Myocyte (in vitro differentiated cells): Measurements from ENCODE around the gene UBA1. TPM values are rescaled to one million over a fixed set of nuclear protein-coding genes. Genes with fewer than 3 reads are reported as not detected.

Experiments used
- DNase-seq: peaks from one replicate; pipeline ENCODE4 v3.0.0-alpha.2; 2012; ENCODE audit warnings: low read depth
- polyA plus RNA-seq: library from polyadenylated mRNA; unstranded; fragments of >200 nt; gene quantifications from one replicate; pipeline ENCODE4 v1.2.1, GENCODE V29; 2012; ENCODE audit warnings: missing spikeins
- total RNA-seq: library from RNA; depleted of rRNA; stranded (reverse); fragments of >200 nt; gene quantifications from 2 replicates; pipeline ENCODE4 v1.2.3, GENCODE V29; 2014

UBA1 gene
- total RNA-seq = 195 and 200 TPM in 2 replicates
- polyA plus RNA-seq = 236 TPM

- DNase-seq = peak; percentile 94
Observed at GRCh38 chrX:47193475-47194193, at the start of gene UBA1. UBA1 (plus strand) TSS chrX:47193829; CDS start chrX:47198803, 4,974 bp downstream.

GRCh38 chrX:47143894-47144625 is 49.6 kb upstream of the UBA1 start:
- DNase-seq = peak; percentile 50

GRCh38 chrX:47144626-47145394 is 48.8 kb upstream of the UBA1 start, which contains the start of the genes NDUFB11 and RBM10:
NDUFB11 (minus strand) TSS chrX:47144702; CDS start chrX:47144679, 23 bp downstream.
RBM10 (plus strand) TSS chrX:47145221; CDS start chrX:47147482, 2,261 bp downstream.
- DNase-seq = peak; percentile 93

- no peak for DNase-seq
Observed at GRCh38 chrX:47145395-47146120, 48.1 kb upstream of the UBA1 start.

GRCh38 chrX:47146121-47146935 is 47.3 kb upstream of the UBA1 start:
- peak; percentile 14 for DNase-seq

- no peak for DNase-seq
Observed at GRCh38 chrX:47146936-47147859, 46.4 kb upstream of the UBA1 start.

- no peak for DNase-seq
Observed at GRCh38 chrX:47148946-47149345, 44.7 kb upstream of the UBA1 start.

- no peak for DNase-seq
Observed at GRCh38 chrX:47151435-47151834, 42.2 kb upstream of the UBA1 start.

GRCh38 chrX:47156611-47157520 is 36.8 kb upstream of the UBA1 start:
- peak; percentile 64 for DNase-seq

GRCh38 chrX:47158131-47158530 is 35.5 kb upstream of the UBA1 start:
- DNase-seq = no peak

GRCh38 chrX:47158781-47159180 is 34.8 kb upstream of the UBA1 start:
- DNase-seq = no peak

GRCh38 chrX:47160781-47161180 is 32.8 kb upstream of the UBA1 start:
- DNase-seq = no peak

GRCh38 chrX:47162927-47163583 is 30.6 kb upstream of the UBA1 start:
- no peak for DNase-seq

GRCh38 chrX:47164420-47164819 is 29.2 kb upstream of the UBA1 start:
- no peak for DNase-seq

- no peak for DNase-seq
Observed at GRCh38 chrX:47166126-47166525, 27.5 kb upstream of the UBA1 start.

GRCh38 chrX:47168495-47169073 is 25.0 kb upstream of the UBA1 start:
- no peak for DNase-seq

- DNase-seq = no peak
Observed at GRCh38 chrX:47169273-47169672, 24.4 kb upstream of the UBA1 start.
